ENCODE measurements around the gene GALE.

Gene GALE

DNA sequence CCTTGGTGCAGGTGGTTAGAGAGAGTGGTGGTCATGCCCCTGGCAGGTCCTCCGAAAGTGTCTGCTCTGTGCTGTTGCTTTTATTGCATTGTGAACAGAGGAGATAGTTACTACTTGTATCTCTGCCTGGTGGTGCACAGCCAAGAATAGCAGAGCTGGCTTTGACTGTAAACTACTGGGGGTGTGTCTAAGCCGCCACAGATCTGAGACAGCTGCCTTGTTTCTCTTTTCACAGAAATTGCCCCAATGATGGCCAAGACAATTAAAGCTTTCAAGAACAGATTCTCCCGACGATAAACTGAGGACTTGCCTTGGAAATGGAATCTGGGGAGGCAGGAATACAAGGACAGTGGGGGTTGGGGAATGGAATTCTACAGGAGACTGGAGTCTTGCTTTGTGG lies 41.3 kb downstream of the GALE start:
- Histone ChIP-seq H3K4me3 (ENCODE audit: low read depth in 1 of 2, low read length in 2 of 2) (no peak overlapping the region), H3K9me3 (ENCODE audit: low read length) (no peaks in the 10 kb centered on the region), H3K27ac (ENCODE audit: low read depth, low read length) (no peak overlapping the region), H3K9ac (ENCODE audit: low read length) (no peak overlapping the region), H3K36me3 (ENCODE audit: insufficient read depth, low read length) (peaks cover 77% of the 10 kb centered on the region), H3K27me3 (ENCODE audit: control insufficient read depth in 1 of 2, insufficient read depth in 2 of 2, low read length in 2 of 2) (no peaks in the 10 kb centered on the region), H3K4me1 (ENCODE audit: insufficient read depth, low read length) (peaks cover 21% of the 10 kb centered on the region)

DNA sequence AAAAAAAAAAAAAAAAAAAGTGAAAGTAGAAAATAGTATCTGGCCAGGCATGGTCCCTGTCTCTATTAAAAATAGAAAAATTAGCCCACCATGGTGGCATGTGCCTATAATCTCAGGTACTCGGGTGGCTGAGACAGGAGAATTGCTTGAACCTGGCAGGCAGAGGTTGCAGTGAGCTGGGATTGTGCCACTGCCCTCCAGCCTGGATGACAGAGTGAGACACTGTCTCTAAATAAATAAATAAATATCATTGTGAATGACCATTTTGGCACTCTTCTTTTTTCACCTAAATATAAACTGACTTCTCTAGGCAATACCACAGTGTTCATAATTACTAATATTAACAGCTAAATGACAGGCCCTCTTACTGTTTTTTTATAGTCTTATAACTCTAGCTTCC lies 42.7 kb downstream of the GALE start:
- Histone ChIP-seq H3K36me3 (ENCODE audit: insufficient read depth, low read length) (peaks cover 90% of the 10 kb centered on the region), H3K27me3 (ENCODE audit: control insufficient read depth in 1 of 2, insufficient read depth in 2 of 2, low read length in 2 of 2) (no peaks in the 10 kb centered on the region), H3K4me3 (ENCODE audit: low read depth in 1 of 2, low read length in 2 of 2) (no peak overlapping the region), H3K9me3 (ENCODE audit: low read length) (no peaks in the 10 kb centered on the region), H3K27ac (ENCODE audit: low read depth, low read length) (no peak overlapping the region), H3K4me1 (ENCODE audit: insufficient read depth, low read length) (peaks cover 13% of the 10 kb centered on the region), H3K9ac (ENCODE audit: low read length) (no peak overlapping the region)

- no peaks in the 10 kb centered on the region for H3K9me3 ChIP-seq (ENCODE audit: low read length)
- H3K27ac ChIP-seq (ENCODE audit: low read depth, low read length) = no peak overlapping the region
- H3K27me3 ChIP-seq (ENCODE audit: control insufficient read depth in 1 of 2, insufficient read depth in 2 of 2, low read length in 2 of 2) = no peaks in the 10 kb centered on the region
- peaks cover 90% of the 10 kb centered on the region for H3K36me3 ChIP-seq (ENCODE audit: insufficient read depth, low read length)
- peaks cover 13% of the 10 kb centered on the region for H3K4me1 ChIP-seq (ENCODE audit: insufficient read depth, low read length)
- H3K9ac ChIP-seq (ENCODE audit: low read length) = no peak overlapping the region
- H3K4me3 ChIP-seq (ENCODE audit: low read depth in 1 of 2, low read length in 2 of 2) = no peak overlapping the region
Measured at GRCh38 chr1:23756676-23757075, 43.9 kb downstream of the GALE start.

GRCh38 chr1:23752909-23753308 lies 47.6 kb downstream of the GALE start:
- H3K36me3 ChIP-seq (ENCODE audit: insufficient read depth, low read length) = peaks cover 73% of the 10 kb centered on the region

GRCh38 chr1:23751815-23752200 lies 48.7 kb downstream of the GALE start:
- Histone ChIP-seq H3K27ac (ENCODE audit: low read depth, low read length) (no peak overlapping the region), H3K9me3 (ENCODE audit: low read length) (no peaks in the 10 kb centered on the region), H3K36me3 (ENCODE audit: insufficient read depth, low read length) (peaks cover 68% of the 10 kb centered on the region), H3K4me1 (ENCODE audit: insufficient read depth, low read length) (peaks cover 12% of the 10 kb centered on the region), H3K9ac (ENCODE audit: low read length) (no peak overlapping the region), H3K27me3 (ENCODE audit: control insufficient read depth in 1 of 2, insufficient read depth in 2 of 2, low read length in 2 of 2) (no peaks in the 10 kb centered on the region), H3K4me3 (ENCODE audit: low read depth in 1 of 2, low read length in 2 of 2) (no peak overlapping the region)

More at GRCh38 chr1:23752909-23753308, 47.6 kb downstream of the GALE start:
- Histone ChIP-seq H3K9ac (ENCODE audit: low read length) (no peak overlapping the region), H3K27ac (ENCODE audit: low read depth, low read length) (no peak overlapping the region), H3K4me1 (ENCODE audit: insufficient read depth, low read length) (peaks cover 6% of the 10 kb centered on the region), H3K9me3 (ENCODE audit: low read length) (no peaks in the 10 kb centered on the region), H3K27me3 (ENCODE audit: control insufficient read depth in 1 of 2, insufficient read depth in 2 of 2, low read length in 2 of 2) (no peaks in the 10 kb centered on the region), H3K4me3 (ENCODE audit: low read depth in 1 of 2, low read length in 2 of 2) (no peak overlapping the region)

- H3K27me3 ChIP-seq (ENCODE audit: control insufficient read depth in 1 of 2, insufficient read depth in 2 of 2, low read length in 2 of 2) = no peaks in the 10 kb centered on the region
- H3K9ac ChIP-seq (ENCODE audit: low read length) = no peak overlapping the region
- H3K4me1 ChIP-seq (ENCODE audit: insufficient read depth, low read length) = peaks cover 12% of the 10 kb centered on the region
- H3K36me3 ChIP-seq (ENCODE audit: insufficient read depth, low read length) = peaks cover 62% of the 10 kb centered on the region
- H3K9me3 ChIP-seq (ENCODE audit: low read length) = no peaks in the 10 kb centered on the region
- no peak overlapping the region for H3K27ac ChIP-seq (ENCODE audit: low read depth, low read length)
- no peak overlapping the region for H3K4me3 ChIP-seq (ENCODE audit: low read depth in 1 of 2, low read length in 2 of 2)
Measured at GRCh38 chr1:23751050-23751814, 49.3 kb downstream of the GALE start.

DNA sequence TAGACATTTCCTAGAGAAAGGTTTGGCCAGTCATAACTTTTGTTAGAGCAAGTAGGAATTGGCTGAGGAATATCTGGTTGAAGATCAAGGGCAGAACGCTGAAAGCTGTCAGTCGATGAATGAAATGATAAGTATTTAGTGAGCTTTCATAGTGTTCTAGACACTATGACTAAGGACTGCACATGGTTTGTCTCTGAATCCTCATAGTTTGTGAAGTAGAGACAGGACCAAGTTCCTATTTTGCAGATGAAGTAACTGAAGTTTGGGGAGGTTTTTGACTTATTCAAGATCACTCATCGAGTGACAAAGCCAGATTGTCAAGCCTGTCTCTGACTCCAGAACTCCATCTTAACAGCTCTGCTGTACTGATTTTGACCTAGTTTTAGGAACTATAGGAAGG lies 52.5 kb downstream of the GALE start:
- Histone ChIP-seq H3K4me3 (ENCODE audit: low read depth in 1 of 2, low read length in 2 of 2) (no peak overlapping the region), H3K36me3 (ENCODE audit: insufficient read depth, low read length) (peaks cover 30% of the 10 kb centered on the region), H3K27me3 (ENCODE audit: control insufficient read depth in 1 of 2, insufficient read depth in 2 of 2, low read length in 2 of 2) (no peaks in the 10 kb centered on the region), H3K9ac (ENCODE audit: low read length) (no peak overlapping the region), H3K4me1 (ENCODE audit: insufficient read depth, low read length) (peaks cover 23% of the 10 kb centered on the region), H3K9me3 (ENCODE audit: low read length) (no peaks in the 10 kb centered on the region), H3K27ac (ENCODE audit: low read depth, low read length) (no peak overlapping the region)

Measured in muscle layer of colon (tissue), 2 donors.